Epithelial cell of esophagus (primary cell): ENCODE data around the gene SEPTIN11.
A peak's percentile ranks its signal among the peaks of the same experiment; 100 is the strongest.

Experiments
- DNase-seq: peaks from one replicate; pipeline ENCODE4 v3.0.0; 2010; ENCODE audit warnings: low read depth
- H3K4me3 ChIP-seq: 2 replicates; pipeline ENCODE4 v1.5.1; 2011; ENCODE audit warnings: mild to moderate bottlenecking, low read length, control low read depth
- TF ChIP-seq, protein P1 (sequence below): IDR thresholded peaks from 2 replicates; pipeline ENCODE4 v1.5.1; 2011; ENCODE audit warnings: low read depth, mild to moderate bottlenecking, low read length, control low read depth, inconsistent platforms; ENCODE audit not compliant: insufficient read depth; ENCODE audit errors: missing control alignments

SEPTIN11 gene

GRCh38 chr4:76987153-76987591 lies 37.6 kb downstream of the SEPTIN11 start:
- no peak for DNase-seq
- H3K4me3 ChIP-seq, result no peak overlapping the region
- TF ChIP-seq, protein P1, sequence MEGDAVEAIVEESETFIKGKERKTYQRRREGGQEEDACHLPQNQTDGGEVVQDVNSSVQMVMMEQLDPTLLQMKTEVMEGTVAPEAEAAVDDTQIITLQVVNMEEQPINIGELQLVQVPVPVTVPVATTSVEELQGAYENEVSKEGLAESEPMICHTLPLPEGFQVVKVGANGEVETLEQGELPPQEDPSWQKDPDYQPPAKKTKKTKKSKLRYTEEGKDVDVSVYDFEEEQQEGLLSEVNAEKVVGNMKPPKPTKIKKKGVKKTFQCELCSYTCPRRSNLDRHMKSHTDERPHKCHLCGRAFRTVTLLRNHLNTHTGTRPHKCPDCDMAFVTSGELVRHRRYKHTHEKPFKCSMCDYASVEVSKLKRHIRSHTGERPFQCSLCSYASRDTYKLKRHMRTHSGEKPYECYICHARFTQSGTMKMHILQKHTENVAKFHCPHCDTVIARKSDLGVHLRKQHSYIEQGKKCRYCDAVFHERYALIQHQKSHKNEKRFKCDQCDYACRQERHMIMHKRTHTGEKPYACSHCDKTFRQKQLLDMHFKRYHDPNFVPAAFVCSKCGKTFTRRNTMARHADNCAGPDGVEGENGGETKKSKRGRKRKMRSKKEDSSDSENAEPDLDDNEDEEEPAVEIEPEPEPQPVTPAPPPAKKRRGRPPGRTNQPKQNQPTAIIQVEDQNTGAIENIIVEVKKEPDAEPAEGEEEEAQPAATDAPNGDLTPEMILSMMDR, result no peak

DNA sequence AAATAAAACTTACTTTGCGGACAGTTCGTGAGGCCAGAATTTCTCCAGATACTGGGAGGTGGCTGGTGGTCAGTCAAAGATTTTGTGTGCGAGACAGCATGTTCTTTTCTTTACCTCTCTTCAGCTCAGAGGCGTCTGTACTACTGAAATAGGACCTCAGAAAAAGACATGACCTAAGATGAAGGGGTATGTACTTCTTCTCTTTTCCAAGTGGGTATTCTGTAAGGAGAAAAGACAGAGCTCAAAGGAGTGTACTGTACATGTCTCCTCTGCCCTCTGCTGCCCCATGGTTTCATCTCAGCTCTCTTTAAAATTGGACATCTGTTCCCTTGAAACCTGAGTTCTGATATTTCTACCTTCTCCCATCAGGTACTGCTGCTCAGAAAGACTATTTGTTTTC lies 38.1 kb downstream of the SEPTIN11 start:
- TF ChIP-seq, protein P1, result no peak
- no peak overlapping the region for H3K4me3 ChIP-seq
- no peak for DNase-seq

- no peak overlapping the region for H3K4me3 ChIP-seq
- DNase-seq, result no peak
- TF ChIP-seq, protein P1, result no peak
Measured at GRCh38 chr4:76989391-76990061, 40.0 kb downstream of the SEPTIN11 start.

DNA sequence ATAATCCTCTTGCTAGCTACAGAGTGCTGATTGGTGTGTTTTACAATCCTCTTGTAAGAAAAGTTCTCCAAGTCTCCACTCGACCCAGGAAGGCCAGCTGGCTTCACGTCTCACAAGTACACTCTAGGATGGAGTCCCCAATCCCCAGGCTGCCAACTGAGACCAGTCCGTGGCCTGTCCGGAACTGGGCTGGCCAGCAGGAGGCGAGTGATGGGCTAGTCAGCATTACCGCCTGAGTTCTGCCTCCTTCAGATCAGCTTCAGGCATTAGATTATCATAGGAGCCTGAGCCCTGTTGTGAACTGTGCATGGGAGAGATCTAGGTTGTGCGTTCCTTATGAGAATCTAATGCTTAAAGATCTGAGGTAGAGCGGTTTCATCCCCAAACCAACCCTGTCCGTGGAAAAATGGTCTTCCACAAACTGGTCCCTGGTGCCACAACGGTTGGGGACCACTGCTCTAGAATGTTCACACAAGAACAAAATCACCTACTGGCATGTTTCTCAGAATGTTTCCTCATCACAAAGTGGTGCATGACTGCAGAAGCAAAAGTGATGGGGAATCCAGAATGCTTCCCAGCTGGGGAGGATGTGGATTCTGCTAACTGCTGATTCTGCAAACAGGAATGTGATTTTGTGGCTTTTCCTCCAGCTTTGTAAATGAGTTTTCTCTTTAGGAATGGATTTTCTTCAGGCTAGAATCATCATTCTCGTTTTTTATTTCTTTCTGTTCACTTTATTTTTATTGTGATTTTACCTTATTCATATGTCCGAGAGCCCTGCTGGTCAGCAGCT lies 40.9 kb downstream of the SEPTIN11 start:
- no peak overlapping the region for H3K4me3 ChIP-seq
- TF ChIP-seq, protein P1, result no peak
- DNase-seq, result peak; percentile 19

GRCh38 chr4:76991161-76991660 lies 41.7 kb downstream of the SEPTIN11 start:
- no peak for DNase-seq
- TF ChIP-seq, protein P1, result no peak
- H3K4me3 ChIP-seq, result no peak overlapping the region

- H3K4me3 ChIP-seq, result no peak overlapping the region
- TF ChIP-seq, protein P1, result no peak
- no peak for DNase-seq
Measured at GRCh38 chr4:76993787-76994641, 44.5 kb downstream of the SEPTIN11 start.
